ENCODE measurements around the gene SMARCC1.

DNA sequence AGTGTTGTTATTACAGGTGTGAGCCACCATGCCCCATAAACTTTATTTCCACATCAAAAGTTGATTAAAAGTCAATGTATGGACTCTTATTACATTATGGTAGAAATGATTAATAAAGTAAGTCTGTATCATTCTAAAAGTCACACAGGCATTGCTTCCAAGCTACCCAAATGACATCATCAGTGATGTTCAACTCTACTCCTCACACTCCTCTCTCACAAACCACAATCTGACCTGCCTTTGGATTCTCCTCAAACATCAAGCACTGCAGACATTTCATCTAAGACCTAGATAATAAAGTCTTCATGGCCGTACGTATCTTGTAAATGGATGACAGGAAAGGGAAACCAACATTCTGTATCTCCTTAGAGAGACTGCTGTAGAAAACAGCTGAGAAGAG, 68.0 kb downstream of the SMARCC1 start:
- no peak for TF ChIP-seq POLR2A (IDR thresholded peaks at IDR 0.05)
- TF ChIP-seq, protein P1, sequence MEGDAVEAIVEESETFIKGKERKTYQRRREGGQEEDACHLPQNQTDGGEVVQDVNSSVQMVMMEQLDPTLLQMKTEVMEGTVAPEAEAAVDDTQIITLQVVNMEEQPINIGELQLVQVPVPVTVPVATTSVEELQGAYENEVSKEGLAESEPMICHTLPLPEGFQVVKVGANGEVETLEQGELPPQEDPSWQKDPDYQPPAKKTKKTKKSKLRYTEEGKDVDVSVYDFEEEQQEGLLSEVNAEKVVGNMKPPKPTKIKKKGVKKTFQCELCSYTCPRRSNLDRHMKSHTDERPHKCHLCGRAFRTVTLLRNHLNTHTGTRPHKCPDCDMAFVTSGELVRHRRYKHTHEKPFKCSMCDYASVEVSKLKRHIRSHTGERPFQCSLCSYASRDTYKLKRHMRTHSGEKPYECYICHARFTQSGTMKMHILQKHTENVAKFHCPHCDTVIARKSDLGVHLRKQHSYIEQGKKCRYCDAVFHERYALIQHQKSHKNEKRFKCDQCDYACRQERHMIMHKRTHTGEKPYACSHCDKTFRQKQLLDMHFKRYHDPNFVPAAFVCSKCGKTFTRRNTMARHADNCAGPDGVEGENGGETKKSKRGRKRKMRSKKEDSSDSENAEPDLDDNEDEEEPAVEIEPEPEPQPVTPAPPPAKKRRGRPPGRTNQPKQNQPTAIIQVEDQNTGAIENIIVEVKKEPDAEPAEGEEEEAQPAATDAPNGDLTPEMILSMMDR (IDR thresholded peaks at IDR 0.05) = no peak

Measured in testis (tissue), 2 donors.